22Rv1 (cell line): ENCODE data around the gene CCNF.

Experiments
- ZFX ChIP-seq: fragments of 450-650 bp; IDR thresholded peaks from 2 replicates; pipeline ENCODE4 v1.6.1; 2017; ENCODE audit warnings: antibody characterized with exemption, borderline replicate concordance
- TF ChIP-seq, protein P1 (sequence below): fragments of 450-650 bp; IDR thresholded peaks from 2 replicates; pipeline ENCODE4 v1.5.1; 2017; ENCODE audit warnings: mild to moderate bottlenecking

DNA sequence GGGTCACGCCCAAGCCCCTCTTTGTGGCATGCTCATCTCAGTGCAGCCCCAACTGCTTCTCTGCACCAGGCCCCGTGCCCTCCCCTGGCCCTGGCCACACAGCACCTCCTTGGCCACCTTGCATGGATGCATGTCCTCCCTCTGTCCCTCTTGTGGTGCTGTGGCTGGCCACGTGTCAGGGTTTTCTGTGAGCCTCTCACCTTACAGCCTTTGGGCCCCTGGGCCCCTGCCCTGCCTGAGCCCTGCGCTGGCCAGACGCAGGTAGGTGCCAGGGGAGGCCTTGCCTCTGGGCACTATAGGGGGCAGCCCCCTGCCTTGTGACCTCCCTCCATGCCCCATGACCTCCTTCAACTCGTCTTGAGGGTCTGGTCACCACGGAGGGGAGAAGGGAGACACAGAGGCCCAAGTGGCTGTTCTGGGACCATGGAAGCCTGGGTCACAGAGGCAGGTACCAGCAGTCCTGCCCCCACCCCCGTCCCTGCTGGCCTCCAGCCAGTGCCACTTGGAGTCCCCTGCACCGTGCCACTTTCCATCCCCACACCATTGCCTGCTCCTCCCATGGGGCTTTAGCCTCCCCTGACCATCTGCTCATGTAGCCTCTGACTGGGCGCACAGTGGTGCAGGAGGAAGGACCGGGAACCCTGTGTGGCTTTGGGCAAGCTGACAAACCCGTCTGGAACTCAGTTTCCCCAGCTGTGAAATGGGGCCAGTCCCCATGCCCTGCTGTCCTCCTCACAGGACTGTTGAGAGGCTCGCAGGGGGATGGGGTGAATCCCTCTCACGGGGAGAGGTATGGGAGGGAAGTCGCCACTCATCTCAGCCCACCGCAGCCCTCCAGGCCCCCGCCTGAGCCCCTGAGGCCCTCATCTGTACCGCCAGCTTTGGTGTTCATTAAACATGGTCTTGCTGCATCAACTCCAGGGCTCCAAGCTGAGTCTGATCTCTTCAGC is 73.0 kb downstream of the CCNF start:
- TF ChIP-seq, protein P1, sequence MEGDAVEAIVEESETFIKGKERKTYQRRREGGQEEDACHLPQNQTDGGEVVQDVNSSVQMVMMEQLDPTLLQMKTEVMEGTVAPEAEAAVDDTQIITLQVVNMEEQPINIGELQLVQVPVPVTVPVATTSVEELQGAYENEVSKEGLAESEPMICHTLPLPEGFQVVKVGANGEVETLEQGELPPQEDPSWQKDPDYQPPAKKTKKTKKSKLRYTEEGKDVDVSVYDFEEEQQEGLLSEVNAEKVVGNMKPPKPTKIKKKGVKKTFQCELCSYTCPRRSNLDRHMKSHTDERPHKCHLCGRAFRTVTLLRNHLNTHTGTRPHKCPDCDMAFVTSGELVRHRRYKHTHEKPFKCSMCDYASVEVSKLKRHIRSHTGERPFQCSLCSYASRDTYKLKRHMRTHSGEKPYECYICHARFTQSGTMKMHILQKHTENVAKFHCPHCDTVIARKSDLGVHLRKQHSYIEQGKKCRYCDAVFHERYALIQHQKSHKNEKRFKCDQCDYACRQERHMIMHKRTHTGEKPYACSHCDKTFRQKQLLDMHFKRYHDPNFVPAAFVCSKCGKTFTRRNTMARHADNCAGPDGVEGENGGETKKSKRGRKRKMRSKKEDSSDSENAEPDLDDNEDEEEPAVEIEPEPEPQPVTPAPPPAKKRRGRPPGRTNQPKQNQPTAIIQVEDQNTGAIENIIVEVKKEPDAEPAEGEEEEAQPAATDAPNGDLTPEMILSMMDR, result no peak
- TF ChIP-seq ZFX, result no peak
